GM06990 (cell line): Measurements from ENCODE around the gene MEP1A.

Source experiments
- DNase-seq: peaks from one replicate; pipeline ENCODE4 v3.0.0-alpha.2; 2011; ENCODE audit not compliant: insufficient read length; ENCODE audit errors: extremely low read depth
- H3K27me3 ChIP-seq: replicated peaks from 2 replicates; pipeline ENCODE4 v1.6.0; 2011; ENCODE audit warnings: low read length; ENCODE audit not compliant: control insufficient read depth, insufficient read depth
- H3K36me3 ChIP-seq: 2 replicates; pipeline ENCODE4 v1.5.1; 2011; ENCODE audit warnings: low read length; ENCODE audit not compliant: control insufficient read depth, insufficient read depth
- H3K4me3 ChIP-seq: replicated peaks from 2 replicates; pipeline ENCODE4 v1.5.1; 2011; ENCODE audit warnings: low read depth, mild to moderate bottlenecking, control low read depth, low read length
- CTCF ChIP-seq: IDR thresholded peaks from 2 replicates; pipeline ENCODE4 v1.5.1; 2011; ENCODE audit warnings: low read length, control low read depth, mild to moderate bottlenecking, inconsistent platforms; ENCODE audit not compliant: insufficient read depth, poor library complexity, severe bottlenecking

Gene MEP1A

GRCh38 chr6:46888031-46888430 is 94.8 kb downstream of the MEP1A start:
- TF ChIP-seq CTCF: no peak
- H3K27me3 ChIP-seq: no peaks in the 10 kb centered on the region
- H3K36me3 ChIP-seq: no peaks in the 10 kb centered on the region
- H3K4me3 ChIP-seq: no peak overlapping the region
- no peak for DNase-seq

- no peak for TF ChIP-seq CTCF
- Histone ChIP-seq H3K27me3 (no peaks in the 10 kb centered on the region), H3K36me3 (no peaks in the 10 kb centered on the region), H3K4me3 (no peak overlapping the region)
- no peak for DNase-seq
Observed at GRCh38 chr6:46888578-46888977, 95.4 kb downstream of the MEP1A start.
